ENCODE results near the gene SMCO3. TPM values are rescaled to one million over a fixed set of nuclear protein-coding genes. Genes with fewer than 3 reads are reported as not detected.

SMCO3 gene
- total and polyA plus RNA-seq, 2 experiments from 2014 or later, result 1.4 to 3.2 TPM

DNA sequence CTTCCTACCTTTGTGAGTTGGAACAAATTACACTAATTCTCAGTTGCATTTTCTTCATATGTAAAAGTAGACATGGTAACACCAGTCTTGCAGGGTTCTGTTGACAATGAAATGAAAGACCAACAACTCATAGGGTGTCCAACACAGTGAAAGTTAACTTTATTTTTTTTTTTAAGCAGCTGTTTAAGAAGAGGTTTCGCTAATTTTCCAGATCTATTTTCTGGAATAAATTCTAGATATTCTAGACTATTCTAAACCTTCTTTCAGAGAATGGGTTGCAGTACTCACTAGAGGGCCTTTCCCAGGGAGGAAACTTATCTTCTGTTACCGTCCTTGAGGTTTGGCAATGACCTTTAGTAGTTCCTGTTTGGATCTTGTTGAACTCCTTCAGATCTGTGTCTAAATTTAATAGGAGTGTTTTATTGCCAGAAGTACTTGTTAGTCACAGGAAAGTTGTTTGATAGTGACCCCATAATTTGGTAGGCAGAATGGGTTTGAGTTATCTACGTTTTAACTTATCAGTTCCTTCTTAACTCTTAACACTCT is 32.1 kb upstream of the SMCO3 start:
- WGBS (ENCODE audit: low lambda C conversion rate, missing lambda C conversion rate), result 52% methylated on average over 3 of the region's 3 CpGs
- H3K4me1 ChIP-seq (ENCODE audit: insufficient read depth), result peaks cover 28% of the 10 kb centered on the region
- H3K27ac ChIP-seq, result no peak overlapping the region
- no peaks in the 10 kb centered on the region for H3K27me3 ChIP-seq
- H4K20me1 ChIP-seq (ENCODE audit: insufficient read depth, poor library complexity, severe bottlenecking), result no peaks in the 10 kb centered on the region
- DNase-seq (ENCODE audit: low spot score), result no peak
- H3K9me3 ChIP-seq (ENCODE audit: low read depth), result no peaks in the 10 kb centered on the region
- no peak overlapping the region for H2AFZ ChIP-seq
- H3K4me3 ChIP-seq, result no peak overlapping the region
- TF ChIP-seq, protein P1, sequence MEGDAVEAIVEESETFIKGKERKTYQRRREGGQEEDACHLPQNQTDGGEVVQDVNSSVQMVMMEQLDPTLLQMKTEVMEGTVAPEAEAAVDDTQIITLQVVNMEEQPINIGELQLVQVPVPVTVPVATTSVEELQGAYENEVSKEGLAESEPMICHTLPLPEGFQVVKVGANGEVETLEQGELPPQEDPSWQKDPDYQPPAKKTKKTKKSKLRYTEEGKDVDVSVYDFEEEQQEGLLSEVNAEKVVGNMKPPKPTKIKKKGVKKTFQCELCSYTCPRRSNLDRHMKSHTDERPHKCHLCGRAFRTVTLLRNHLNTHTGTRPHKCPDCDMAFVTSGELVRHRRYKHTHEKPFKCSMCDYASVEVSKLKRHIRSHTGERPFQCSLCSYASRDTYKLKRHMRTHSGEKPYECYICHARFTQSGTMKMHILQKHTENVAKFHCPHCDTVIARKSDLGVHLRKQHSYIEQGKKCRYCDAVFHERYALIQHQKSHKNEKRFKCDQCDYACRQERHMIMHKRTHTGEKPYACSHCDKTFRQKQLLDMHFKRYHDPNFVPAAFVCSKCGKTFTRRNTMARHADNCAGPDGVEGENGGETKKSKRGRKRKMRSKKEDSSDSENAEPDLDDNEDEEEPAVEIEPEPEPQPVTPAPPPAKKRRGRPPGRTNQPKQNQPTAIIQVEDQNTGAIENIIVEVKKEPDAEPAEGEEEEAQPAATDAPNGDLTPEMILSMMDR (IDR thresholded peaks at IDR 0.05; ENCODE audit: poor library complexity), result no peak
- TF ChIP-seq EZH2 (IDR thresholded peaks at IDR 0.05; ENCODE audit: borderline replicate concordance), result no peak
- TF ChIP-seq EZH2phosphoT487 (IDR thresholded peaks at IDR 0.05; ENCODE audit: low read depth, severe bottlenecking, unreplicated experiment), result no peak
- H3K36me3 ChIP-seq (replicated peaks; ENCODE audit: insufficient read depth, low read depth), result no peaks in the 10 kb centered on the region
- H3K79me2 ChIP-seq, result no peaks in the 10 kb centered on the region
- H3K4me2 ChIP-seq, result no peak overlapping the region
- no peaks in the 10 kb centered on the region for H3K9me2 ChIP-seq (replicated peaks; ENCODE audit: insufficient read depth)

GRCh38 chr12:14845350-14845750 is 31.4 kb upstream of the SMCO3 start:
- TF ChIP-seq EZH2 (IDR thresholded peaks at IDR 0.05; ENCODE audit: borderline replicate concordance) (no peak), EZH2phosphoT487 (IDR thresholded peaks at IDR 0.05; ENCODE audit: low read depth, severe bottlenecking, unreplicated experiment) (no peak)
- TF ChIP-seq, protein P1 (IDR thresholded peaks at IDR 0.05; ENCODE audit: poor library complexity), result peak; percentile 89
- Histone ChIP-seq H3K4me3 (no peak overlapping the region), H3K4me1 (ENCODE audit: insufficient read depth) (peaks cover 36% of the 10 kb centered on the region), H3K4me2 (no peak overlapping the region), H3K9me3 (ENCODE audit: low read depth) (no peaks in the 10 kb centered on the region), H3K27me3 (no peaks in the 10 kb centered on the region), H4K20me1 (ENCODE audit: insufficient read depth, poor library complexity, severe bottlenecking) (no peaks in the 10 kb centered on the region), H3K36me3 (replicated peaks; ENCODE audit: insufficient read depth, low read depth) (no peaks in the 10 kb centered on the region), H3K9me2 (replicated peaks; ENCODE audit: insufficient read depth) (no peaks in the 10 kb centered on the region), H2AFZ (no peak overlapping the region), H3K79me2 (no peaks in the 10 kb centered on the region), H3K27ac (no peak overlapping the region)
- 10% methylated on average over 2 of the region's 3 CpGs for WGBS (ENCODE audit: low lambda C conversion rate, missing lambda C conversion rate)
- peak; percentile 77 for DNase-seq (ENCODE audit: low spot score)

DNA sequence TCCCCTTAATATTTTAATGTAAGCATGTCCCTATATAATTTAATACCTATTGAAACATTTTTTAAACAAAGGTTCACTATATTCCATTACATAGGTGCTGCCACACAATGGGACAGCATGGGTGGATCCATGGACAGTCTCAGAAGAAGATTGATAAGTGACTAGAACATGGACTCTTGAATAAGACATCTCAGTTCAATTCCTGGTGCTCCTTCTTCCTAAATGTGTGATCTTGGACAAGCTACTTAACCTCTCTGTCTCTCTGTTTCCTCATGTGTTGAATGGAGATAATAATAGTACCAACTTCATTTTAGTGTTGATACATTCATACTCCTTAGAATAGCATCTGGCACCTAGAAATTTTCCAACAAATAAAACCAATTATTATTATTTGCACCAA is 30.4 kb upstream of the SMCO3 start:
- no peak overlapping the region for H3K4me2 ChIP-seq
- H3K4me1 ChIP-seq (ENCODE audit: insufficient read depth), result peaks cover 36% of the 10 kb centered on the region
- H4K20me1 ChIP-seq (ENCODE audit: insufficient read depth, poor library complexity, severe bottlenecking), result no peaks in the 10 kb centered on the region
- H3K36me3 ChIP-seq (replicated peaks; ENCODE audit: insufficient read depth, low read depth), result no peaks in the 10 kb centered on the region
- no peaks in the 10 kb centered on the region for H3K79me2 ChIP-seq
- DNase-seq (ENCODE audit: low spot score), result no peak
- TF ChIP-seq, protein P1 (IDR thresholded peaks at IDR 0.05; ENCODE audit: poor library complexity), result no peak
- TF ChIP-seq EZH2 (IDR thresholded peaks at IDR 0.05; ENCODE audit: borderline replicate concordance) (no peak), EZH2phosphoT487 (IDR thresholded peaks at IDR 0.05; ENCODE audit: low read depth, severe bottlenecking, unreplicated experiment) (no peak)
- no peak overlapping the region for H2AFZ ChIP-seq
- H3K27me3 ChIP-seq, result no peaks in the 10 kb centered on the region
- no peaks in the 10 kb centered on the region for H3K9me3 ChIP-seq (ENCODE audit: low read depth)
- H3K27ac ChIP-seq, result no peak overlapping the region
- H3K9me2 ChIP-seq (replicated peaks; ENCODE audit: insufficient read depth), result no peaks in the 10 kb centered on the region
- no peak overlapping the region for H3K4me3 ChIP-seq
